ENCODE data around the gene DYSF. TPM values are rescaled to one million over a fixed set of nuclear protein-coding genes. Genes with fewer than 3 reads are reported as not detected.
A peak's percentile ranks its signal among the peaks of the same experiment; 100 is the strongest.

The DYSF gene
- total RNA-seq, 1 experiment from 2014 or later, result 5.5 TPM

DNA sequence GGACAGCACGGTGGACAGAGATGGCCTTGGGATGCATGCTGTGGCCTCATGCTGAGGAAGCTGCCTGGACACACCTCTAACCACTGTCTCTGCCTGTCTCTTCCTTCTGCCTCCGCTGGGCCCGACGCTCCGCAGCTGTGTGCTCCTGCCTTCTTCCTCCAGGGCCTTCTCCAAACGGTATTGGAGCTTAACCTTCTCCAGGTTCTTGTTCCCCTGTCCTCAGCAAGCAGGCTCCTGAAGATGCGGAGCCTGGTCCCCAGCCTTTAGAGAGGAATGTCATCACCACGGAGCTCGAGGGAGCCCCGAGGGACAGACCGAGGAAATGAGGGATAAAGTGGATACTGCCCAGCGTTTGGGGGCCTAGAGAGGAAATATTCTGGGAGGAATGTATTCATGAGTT, 155.1 kb downstream of the DYSF start:
- H3K18ac ChIP-seq (ENCODE audit: insufficient read length, low read depth, low read length), result no peak overlapping the region
- H2BK120ac ChIP-seq (ENCODE audit: low read depth, low read length, poor library complexity, severe bottlenecking), result no peak overlapping the region
- H3K14ac ChIP-seq (ENCODE audit: insufficient read depth, low read length), result no peak overlapping the region; the same call in 1 of the 2 replicates
- TF ChIP-seq, protein P1, sequence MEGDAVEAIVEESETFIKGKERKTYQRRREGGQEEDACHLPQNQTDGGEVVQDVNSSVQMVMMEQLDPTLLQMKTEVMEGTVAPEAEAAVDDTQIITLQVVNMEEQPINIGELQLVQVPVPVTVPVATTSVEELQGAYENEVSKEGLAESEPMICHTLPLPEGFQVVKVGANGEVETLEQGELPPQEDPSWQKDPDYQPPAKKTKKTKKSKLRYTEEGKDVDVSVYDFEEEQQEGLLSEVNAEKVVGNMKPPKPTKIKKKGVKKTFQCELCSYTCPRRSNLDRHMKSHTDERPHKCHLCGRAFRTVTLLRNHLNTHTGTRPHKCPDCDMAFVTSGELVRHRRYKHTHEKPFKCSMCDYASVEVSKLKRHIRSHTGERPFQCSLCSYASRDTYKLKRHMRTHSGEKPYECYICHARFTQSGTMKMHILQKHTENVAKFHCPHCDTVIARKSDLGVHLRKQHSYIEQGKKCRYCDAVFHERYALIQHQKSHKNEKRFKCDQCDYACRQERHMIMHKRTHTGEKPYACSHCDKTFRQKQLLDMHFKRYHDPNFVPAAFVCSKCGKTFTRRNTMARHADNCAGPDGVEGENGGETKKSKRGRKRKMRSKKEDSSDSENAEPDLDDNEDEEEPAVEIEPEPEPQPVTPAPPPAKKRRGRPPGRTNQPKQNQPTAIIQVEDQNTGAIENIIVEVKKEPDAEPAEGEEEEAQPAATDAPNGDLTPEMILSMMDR (conservative IDR thresholded peaks at IDR 0.05), result no peak
- H3K4me2 ChIP-seq (ENCODE audit: insufficient read depth, insufficient read length, low read length), result no peak overlapping the region
- H3K79me1 ChIP-seq (ENCODE audit: insufficient read depth, low read depth, low read length, poor library complexity, severe bottlenecking), result no peaks in the 10 kb centered on the region
- no peak overlapping the region for H2BK15ac ChIP-seq (ENCODE audit: low read depth, low read length)
- H3K79me2 ChIP-seq (ENCODE audit: insufficient read depth, low read length), result no peaks in the 10 kb centered on the region
- no peaks in the 10 kb centered on the region for H4K20me1 ChIP-seq (ENCODE audit: control insufficient read depth, insufficient read depth, insufficient read length)
- DNase-seq, result peak; percentile 20
- Mint-ChIP-seq H3K27ac (peak overlapping the region in 1 of 3 experiments; percentile 13; a peak in 1 of 7 replicates), H3K9me3 (no peaks in the 10 kb centered on the region; a peak in 1 of 5 replicates), H3K27me3 (ENCODE audit: low read depth) (peaks cover 10% of the 10 kb centered on the region), H3K4me3 (no peak overlapping the region), H3K4me1 (peaks cover 23% of the 10 kb centered on the region in 2 experiments), H3K36me3 (ENCODE audit: insufficient read depth in 1 of 3, low read depth in 3 of 3) (peaks cover 0 to 3% (median 0%) of the 10 kb centered on the region in 3 experiments; a peak in 1 of 7 replicates)
- no peak overlapping the region for H2BK20ac ChIP-seq (ENCODE audit: low read depth, low read length, poor library complexity, severe bottlenecking)
- no peaks in the 10 kb centered on the region for H3K27me3 ChIP-seq (ENCODE audit: insufficient read depth, low read length)
- H2AFZ ChIP-seq (ENCODE audit: low read length), result no peak overlapping the region
- H3K56ac ChIP-seq (ENCODE audit: insufficient read length, low read depth, low read length), result no peak overlapping the region
- no CpG with 5 or more reads among the region's 12 CpGs for WGBS (ENCODE audit: extremely low coverage, insufficient read length, low lambda C conversion rate)
- no peak overlapping the region for H2BK12ac ChIP-seq (ENCODE audit: insufficient read length, low read depth, low read length)
- H3K4ac ChIP-seq (ENCODE audit: low read depth, low read length), result no peak overlapping the region
- H2AK5ac ChIP-seq (ENCODE audit: insufficient read length, low read length), result no peak overlapping the region
- no peak overlapping the region for H4K5ac ChIP-seq (ENCODE audit: insufficient read length, low read depth, low read length)
- H3T11ph ChIP-seq (ENCODE audit: low read length), result no peak overlapping the region
- no peak overlapping the region for H3K27ac ChIP-seq (ENCODE audit: insufficient read length, low read depth, low read length)
- H3K23me2 ChIP-seq (ENCODE audit: insufficient read length, low read depth, low read length, poor library complexity, severe bottlenecking), result no peaks in the 10 kb centered on the region
- H2BK5ac ChIP-seq (ENCODE audit: insufficient read length, low read length), result no peak overlapping the region
- H3K23ac ChIP-seq (ENCODE audit: insufficient read length, low read depth, low read length), result no peak overlapping the region
- H4K91ac ChIP-seq (ENCODE audit: insufficient read length, low read depth, low read length), result no peak overlapping the region
- H4K8ac ChIP-seq (replicated peaks; ENCODE audit: insufficient read length, low read depth, low read length), result no peak overlapping the region
- H3K9me3 ChIP-seq (ENCODE audit: control insufficient read depth, low read depth, low read length), result no peaks in the 10 kb centered on the region
- H3K4me1 ChIP-seq (ENCODE audit: insufficient read depth, low read length), result peaks cover 8% of the 10 kb centered on the region; the same call in 1 of the 2 replicates
- H3K9ac ChIP-seq (ENCODE audit: extremely low read depth, insufficient read length, low read length), result no peak overlapping the region

Measured in H9 (cell line).